Panc1 (cell line): ENCODE data around the gene HCST. TPM values are rescaled to one million over a fixed set of nuclear protein-coding genes. Genes with fewer than 3 reads are reported as not detected.

Experiments used
- ATAC-seq: fragments of 200-7000 bp; cut with Tn5 transposase; 2 replicates; pipeline ENCODE4 v1.9.1; 2020; ENCODE audit warnings: mild to moderate bottlenecking, moderate library complexity
- BruUV-seq: library from RNA; stranded (reverse); fragments of 400-500 nt; replicated peaks from 2 replicates; lab custom pipeline; 2021; lab: Mats Ljungman, UMichigan
- CTCF ChIA-PET: fragments of 300-600 bp; sonication (Branson Sonifier 250); formaldehyde crosslinking; loops from one replicate; lab custom pipeline; 2022; ENCODE audit warnings: antibody characterized with exemption; lab: Charles Lee
- POLR2A ChIA-PET: fragments of 300-600 bp; sonication (Branson Sonifier 250); formaldehyde crosslinking; loops from one replicate; lab custom pipeline; 2022; ENCODE audit warnings: antibody characterized with exemption; lab: Charles Lee
- DNase-seq: peaks from one replicate; pipeline ENCODE4 v3.0.0-alpha.2; 2010; ENCODE audit warnings: low read depth, low spot score
- H3K27ac ChIP-seq: 2 replicates; pipeline ENCODE4 v1.5.1; 2011; ENCODE audit warnings: mild to moderate bottlenecking, low read length, inconsistent platforms
- H3K27me3 ChIP-seq: fragments of 200-500 bp; sonication (Bioruptor generic); 2 replicates; pipeline ENCODE4 v1.6.0; 2014; ENCODE audit warnings: low read length, inconsistent platforms; ENCODE audit not compliant: control insufficient read depth, insufficient read depth
- H3K36me3 ChIP-seq: fragments of 200-500 bp; sonication (Bioruptor generic); 2 replicates; pipeline ENCODE4 v1.5.1; 2014; ENCODE audit warnings: inconsistent platforms, mild to moderate bottlenecking, low read length, moderate library complexity; ENCODE audit not compliant: control insufficient read depth, insufficient read depth
- H3K4me1 ChIP-seq: 2 replicates; pipeline ENCODE4 v1.5.1; 2011; ENCODE audit warnings: inconsistent platforms, mild to moderate bottlenecking, low read length, moderate library complexity; ENCODE audit not compliant: control insufficient read depth, insufficient read depth
- H3K4me3 ChIP-seq, 2 experiments: 2 replicates each; pipeline ENCODE4 v1.5.1; 2011 to 2012; ENCODE audit warnings: low read depth in 2 of 2, low read length in 2 of 2, mild to moderate bottlenecking in 2 of 2, inconsistent platforms in 1 of 2, moderate library complexity in 1 of 2
- H3K9me3 ChIP-seq: fragments of 200-500 bp; sonication (Bioruptor generic); 2 replicates; pipeline ENCODE4 v1.5.1; 2014; ENCODE audit warnings: low read depth, mild to moderate bottlenecking, inconsistent platforms, low read length, moderate library complexity; ENCODE audit not compliant: control insufficient read depth, insufficient read depth
- POLR2AphosphoS5 ChIP-seq: IDR thresholded peaks from 2 replicates; pipeline ENCODE4 v1.6.1; 2012; ENCODE audit warnings: mild to moderate bottlenecking, low read depth, low read length, moderate library complexity
- SIN3A ChIP-seq: IDR thresholded peaks from 2 replicates; pipeline ENCODE4 v1.6.1; 2012; ENCODE audit warnings: low read depth, mild to moderate bottlenecking, low read length, moderate library complexity, borderline replicate concordance; ENCODE audit not compliant: insufficient read depth
- TCF7L2 ChIP-seq: IDR thresholded peaks from 2 replicates; pipeline ENCODE4 v1.6.1; 2011; ENCODE audit warnings: mild to moderate bottlenecking, low read depth, low read length, inconsistent platforms
- in situ Hi-C: cut with HindIII; loops from 2 replicates; pipeline ENCODE4 v1.10.0; 2016; ENCODE audit warnings: low sequenced_read_pairs, low pct_unique_long_range_greater_than_20kb
- intact Hi-C: fragments of 100-400 bp; cut with micrococcal nuclease; formaldehyde crosslinking; loops from one replicate; pipeline ENCODE4 v1.10.0; 2022; ENCODE audit not compliant: unreplicated experiment
- total RNA-seq: library from RNA; stranded (reverse); gene quantifications from one replicate; pipeline ENCODE4 v1.2.1, GENCODE V29; 2021; ENCODE audit not compliant: unreplicated experiment
- TF ChIP-seq, protein P1 (sequence below): fragments of 450-650 bp; IDR thresholded peaks from 2 replicates; pipeline ENCODE4 v1.5.1; 2017; ENCODE audit warnings: mild to moderate bottlenecking
- TF ChIP-seq, protein P2 (sequence below), 2 experiments: IDR thresholded peaks; 2 replicates each; pipeline ENCODE4 v1.6.1; 2011 to 2012; ENCODE audit warnings: low read depth in 2 of 2, control low read depth in 1 of 2, low read length in 1 of 2, mild to moderate bottlenecking in 1 of 2, moderate library complexity in 1 of 2; ENCODE audit not compliant: insufficient read depth in 1 of 2

The HCST gene
- total RNA-seq, 1 experiment from 2014 or later, result 2.9 TPM

DNA sequence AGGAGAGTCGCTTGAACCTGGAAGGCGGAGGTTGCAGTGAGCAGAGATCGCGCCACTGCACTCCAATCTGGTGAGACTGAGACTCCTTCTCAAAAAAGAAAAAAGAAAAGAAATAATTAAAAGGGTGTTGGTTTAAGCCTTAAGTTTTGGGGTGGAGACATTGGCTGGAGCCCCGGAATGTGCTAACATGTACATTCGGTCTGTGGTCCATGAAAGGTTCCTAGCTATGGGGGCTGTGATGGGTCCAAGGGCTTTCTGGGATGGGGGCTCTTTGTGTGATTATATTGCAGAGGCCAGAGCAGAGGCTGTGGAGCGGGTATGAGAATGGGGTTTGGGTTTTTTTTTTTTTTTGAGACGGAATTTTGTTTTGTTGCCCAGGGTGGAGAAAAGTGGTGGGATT, 16.4 kb upstream of the HCST start:
- Histone ChIP-seq H3K27me3 (no peaks in the 10 kb centered on the region), H3K36me3 (peaks cover under 1% of the 10 kb centered on the region; the same call in 1 of the 2 replicates), H3K27ac (no peak overlapping the region), H3K9me3 (no peaks in the 10 kb centered on the region), H3K4me1 (no peaks in the 10 kb centered on the region), H3K4me3 (no peak overlapping the region)
- POLR2A ChIA-PET, result interaction anchor here (0.6 kb wide), 3 partner anchors 12 to 74 kb away, joined by 3 to 6 read pairs (median 5); no protein-coding TSS in a partner anchor
- ATAC-seq (no peak), DNase-seq (no peak)
- in situ Hi-C loops, result no loop called here
- TF ChIP-seq, protein P1, sequence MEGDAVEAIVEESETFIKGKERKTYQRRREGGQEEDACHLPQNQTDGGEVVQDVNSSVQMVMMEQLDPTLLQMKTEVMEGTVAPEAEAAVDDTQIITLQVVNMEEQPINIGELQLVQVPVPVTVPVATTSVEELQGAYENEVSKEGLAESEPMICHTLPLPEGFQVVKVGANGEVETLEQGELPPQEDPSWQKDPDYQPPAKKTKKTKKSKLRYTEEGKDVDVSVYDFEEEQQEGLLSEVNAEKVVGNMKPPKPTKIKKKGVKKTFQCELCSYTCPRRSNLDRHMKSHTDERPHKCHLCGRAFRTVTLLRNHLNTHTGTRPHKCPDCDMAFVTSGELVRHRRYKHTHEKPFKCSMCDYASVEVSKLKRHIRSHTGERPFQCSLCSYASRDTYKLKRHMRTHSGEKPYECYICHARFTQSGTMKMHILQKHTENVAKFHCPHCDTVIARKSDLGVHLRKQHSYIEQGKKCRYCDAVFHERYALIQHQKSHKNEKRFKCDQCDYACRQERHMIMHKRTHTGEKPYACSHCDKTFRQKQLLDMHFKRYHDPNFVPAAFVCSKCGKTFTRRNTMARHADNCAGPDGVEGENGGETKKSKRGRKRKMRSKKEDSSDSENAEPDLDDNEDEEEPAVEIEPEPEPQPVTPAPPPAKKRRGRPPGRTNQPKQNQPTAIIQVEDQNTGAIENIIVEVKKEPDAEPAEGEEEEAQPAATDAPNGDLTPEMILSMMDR, result no peak
- 0 out of 2 replicates have a peak, but pooled peaks have one; percentile 51 for TF ChIP-seq POLR2AphosphoS5
- no TSS peak for BruUV-seq
- intact Hi-C loops, result no loop called here
- CTCF ChIA-PET, result no interaction called here

DNA sequence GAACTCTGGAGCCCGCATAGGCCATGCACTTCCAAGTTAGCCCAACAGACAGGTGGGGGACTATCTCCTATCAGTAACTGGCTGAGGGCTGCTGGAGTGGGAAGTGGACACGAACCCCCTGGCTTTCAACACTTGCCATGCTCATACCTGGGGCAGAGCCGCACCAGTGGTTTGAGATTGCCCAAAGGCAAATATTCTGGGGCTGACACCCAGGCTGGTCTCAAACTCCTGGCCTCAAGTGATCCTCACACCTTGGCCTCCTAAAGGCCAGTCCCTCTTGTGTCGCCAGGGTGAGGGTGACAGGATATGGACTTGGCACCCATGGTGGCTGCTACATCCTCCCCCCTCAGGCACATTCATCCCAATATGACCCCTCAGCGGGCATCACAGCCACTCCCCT, 15.1 kb upstream of the HCST start:
- in situ Hi-C loops, result no loop called here
- BruUV-seq, result no TSS peak
- CTCF ChIA-PET, result interaction anchor here (0.7 kb wide), 2 partner anchors 32 to 194 kb away, joined by 3 to 11 read pairs; no protein-coding TSS in a partner anchor

DNA sequence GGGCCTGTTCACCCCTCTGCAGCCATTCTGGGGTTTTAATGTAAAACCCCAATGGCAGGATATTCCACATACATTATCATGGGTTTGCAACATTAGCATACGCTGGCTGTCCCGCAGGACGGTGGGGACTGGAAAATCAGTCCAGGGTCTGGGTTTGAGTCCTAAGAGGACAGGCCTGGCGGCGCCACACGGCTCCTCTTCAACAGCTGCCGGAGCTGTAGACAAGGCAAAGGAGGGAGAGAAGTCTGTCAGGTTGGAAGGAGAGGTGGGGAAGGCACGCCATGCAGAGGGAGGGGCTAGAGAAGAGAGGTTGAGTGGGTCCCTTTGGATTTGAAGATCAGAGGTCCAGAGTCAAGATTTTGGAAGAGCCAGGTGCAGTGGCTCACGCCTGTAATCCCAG, 13.9 kb upstream of the HCST start:
- H3K4me3 ChIP-seq, result no peak overlapping the region
- ChIA-PET POLR2A (no interaction called here), CTCF (no interaction called here)
- intact Hi-C loops, result no loop called here
- H3K36me3 ChIP-seq, result peaks cover 5% of the 10 kb centered on the region; the same call in 1 of the 2 replicates
- TF ChIP-seq, protein P2, sequence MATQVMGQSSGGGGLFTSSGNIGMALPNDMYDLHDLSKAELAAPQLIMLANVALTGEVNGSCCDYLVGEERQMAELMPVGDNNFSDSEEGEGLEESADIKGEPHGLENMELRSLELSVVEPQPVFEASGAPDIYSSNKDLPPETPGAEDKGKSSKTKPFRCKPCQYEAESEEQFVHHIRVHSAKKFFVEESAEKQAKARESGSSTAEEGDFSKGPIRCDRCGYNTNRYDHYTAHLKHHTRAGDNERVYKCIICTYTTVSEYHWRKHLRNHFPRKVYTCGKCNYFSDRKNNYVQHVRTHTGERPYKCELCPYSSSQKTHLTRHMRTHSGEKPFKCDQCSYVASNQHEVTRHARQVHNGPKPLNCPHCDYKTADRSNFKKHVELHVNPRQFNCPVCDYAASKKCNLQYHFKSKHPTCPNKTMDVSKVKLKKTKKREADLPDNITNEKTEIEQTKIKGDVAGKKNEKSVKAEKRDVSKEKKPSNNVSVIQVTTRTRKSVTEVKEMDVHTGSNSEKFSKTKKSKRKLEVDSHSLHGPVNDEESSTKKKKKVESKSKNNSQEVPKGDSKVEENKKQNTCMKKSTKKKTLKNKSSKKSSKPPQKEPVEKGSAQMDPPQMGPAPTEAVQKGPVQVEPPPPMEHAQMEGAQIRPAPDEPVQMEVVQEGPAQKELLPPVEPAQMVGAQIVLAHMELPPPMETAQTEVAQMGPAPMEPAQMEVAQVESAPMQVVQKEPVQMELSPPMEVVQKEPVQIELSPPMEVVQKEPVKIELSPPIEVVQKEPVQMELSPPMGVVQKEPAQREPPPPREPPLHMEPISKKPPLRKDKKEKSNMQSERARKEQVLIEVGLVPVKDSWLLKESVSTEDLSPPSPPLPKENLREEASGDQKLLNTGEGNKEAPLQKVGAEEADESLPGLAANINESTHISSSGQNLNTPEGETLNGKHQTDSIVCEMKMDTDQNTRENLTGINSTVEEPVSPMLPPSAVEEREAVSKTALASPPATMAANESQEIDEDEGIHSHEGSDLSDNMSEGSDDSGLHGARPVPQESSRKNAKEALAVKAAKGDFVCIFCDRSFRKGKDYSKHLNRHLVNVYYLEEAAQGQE (IDR thresholded peaks at IDR 0.05; ENCODE audit: insufficient read depth in 1 of 2, low read depth in 2 of 2, low read length in 1 of 2), result no peak
- TF ChIP-seq SIN3A, result no peak
- TF ChIP-seq TCF7L2, result no peak
- TF ChIP-seq, protein P1, result no peak
- no peak for TF ChIP-seq POLR2AphosphoS5
- no TSS peak for BruUV-seq
- no peak for DNase-seq
- ATAC-seq, result no peak
- H3K9me3 ChIP-seq, result no peaks in the 10 kb centered on the region
- in situ Hi-C loops, result no loop called here
- H3K4me1 ChIP-seq, result no peaks in the 10 kb centered on the region
- no peaks in the 10 kb centered on the region for H3K27me3 ChIP-seq
- no peak overlapping the region for H3K27ac ChIP-seq

More for the DNA sequence above, 15.1 kb upstream of the HCST start:
- ATAC-seq (no peak), DNase-seq (no peak)
- POLR2A ChIA-PET, result no interaction called here
- H3K9me3 ChIP-seq, result no peaks in the 10 kb centered on the region
- H3K27me3 ChIP-seq, result no peaks in the 10 kb centered on the region
- no peak overlapping the region for H3K4me3 ChIP-seq
- no peak overlapping the region for H3K27ac ChIP-seq
- intact Hi-C loops, result no loop called here
- H3K4me1 ChIP-seq, result no peaks in the 10 kb centered on the region
- no peak for TF ChIP-seq SIN3A
- TF ChIP-seq TCF7L2, result no peak
- H3K36me3 ChIP-seq, result peaks cover 5% of the 10 kb centered on the region; the same call in 1 of the 2 replicates
